NCI-H345 (cell line): Measurements from ENCODE around the gene RHCG.
A peak's percentile ranks its signal among the peaks of the same experiment; 100 is the strongest.

Experiments used
- DNase-seq: peaks from one replicate; lab custom pipeline; 2025; lab: John Stamatoyannopoulos, UW

RHCG gene

GRCh38 chr15:89444241-89445225 is 51.9 kb downstream of the RHCG start:
- no peak for DNase-seq

GRCh38 chr15:89443581-89443980 is 52.8 kb downstream of the RHCG start:
- DNase-seq: no peak

- peak; percentile 22 for DNase-seq
Measured at GRCh38 chr15:89442671-89443307, 53.6 kb downstream of the RHCG start.

GRCh38 chr15:89442155-89442554 is 54.2 kb downstream of the RHCG start:
- DNase-seq: no peak

GRCh38 chr15:89441295-89441812 is 55.0 kb downstream of the RHCG start:
- DNase-seq: no peak

- DNase-seq: no peak
Measured at GRCh38 chr15:89439764-89440163, 56.6 kb downstream of the RHCG start.

GRCh38 chr15:89436560-89437311 is 59.6 kb downstream of the RHCG start:
- no peak for DNase-seq

GRCh38 chr15:89435362-89435761 is 61.0 kb downstream of the RHCG start:
- no peak for DNase-seq

GRCh38 chr15:89433686-89434085 is 62.7 kb downstream of the RHCG start:
- no peak for DNase-seq

- DNase-seq: peak; percentile 73
Measured at GRCh38 chr15:89430530-89431341, 65.6 kb downstream of the RHCG start.

- DNase-seq: no peak
Measured at GRCh38 chr15:89429986-89430385, 66.4 kb downstream of the RHCG start.

- no peak for DNase-seq
Measured at GRCh38 chr15:89429023-89429422, 67.4 kb downstream of the RHCG start.

GRCh38 chr15:89428246-89428645 is 68.1 kb downstream of the RHCG start:
- DNase-seq: no peak

GRCh38 chr15:89426500-89426899 is 69.9 kb downstream of the RHCG start:
- no peak for DNase-seq

GRCh38 chr15:89423981-89424380 is 72.4 kb downstream of the RHCG start:
- DNase-seq: no peak
